ENCODE data around the gene ATXN7.

GRCh38 chr3:63976161-63976871 lies 112.6 kb downstream of the ATXN7 start:
- TF ChIP-seq CTCF (IDR thresholded peaks at IDR 0.05; ENCODE audit: low read depth, low read length, missing input control) (no peak), REST (IDR thresholded peaks at IDR 0.05) (no peak), YY1 (IDR thresholded peaks at IDR 0.05) (peak; percentile 17), MAX (IDR thresholded peaks at IDR 0.05) (no peak), HNF4G (IDR thresholded peaks at IDR 0.05) (no peak), TAF1 (conservative IDR thresholded peaks at IDR 0.05) (no peak), FOXA1 (IDR thresholded peaks at IDR 0.05) (no peak), GABPA (IDR thresholded peaks at IDR 0.05 in 1 of 2, conservative IDR thresholded peaks at IDR 0.05 in 1 of 2) (no peak), RXRA (IDR thresholded peaks at IDR 0.05) (peak in 1 of 2 donors; percentile 20), NR2F2 (IDR thresholded peaks at IDR 0.05) (no peak), RAD21 (IDR thresholded peaks at IDR 0.05) (no peak), SP1 (IDR thresholded peaks at IDR 0.05) (no peak), EGR1 (IDR thresholded peaks at IDR 0.05; ENCODE audit: low read depth in 2 of 2) (no peak)

Measured in liver (tissue), 3 donors.